Peyer's patch (tissue), 4 donors: ENCODE measurements around the gene SAP130. TPM values are rescaled to one million over a fixed set of nuclear protein-coding genes. Genes with fewer than 3 reads are reported as not detected.
A peak's percentile ranks its signal among the peaks of the same experiment; 100 is the strongest.

ENCODE experiments used
- DNase-seq, 3 donors: peaks; one replicate each; pipeline ENCODE4 v3.0.0-alpha.2; 2017 to 2019
- H3K27ac ChIP-seq, 4 donors: fragments of 200-600 bp; sonication (generic); one replicate each; pipeline ENCODE4 v1.5.1; 2016 to 2019
- H3K27me3 ChIP-seq, 2 donors: fragments of 200-600 bp; sonication (generic); one replicate each; pipeline ENCODE4 v1.5.1; 2019
- H3K36me3 ChIP-seq, 3 donors: fragments of 200-600 bp; sonication (generic); one replicate each; pipeline ENCODE4 v1.5.1; 2016 to 2019
- H3K4me1 ChIP-seq, 4 donors: fragments of 200-600 bp; sonication (generic); one replicate each; pipeline ENCODE4 v1.5.1; 2016 to 2019
- H3K4me3 ChIP-seq, 4 donors: fragments of 200-600 bp; sonication (generic); 1 replicate in 3 of 4; 2 replicates in 1 of 4; pipeline ENCODE4 v1.5.1; 2016 to 2019; ENCODE audit warnings: mild to moderate bottlenecking in 1 of 4
- H3K9me3 ChIP-seq, 4 donors: fragments of 200-600 bp; sonication (generic); one replicate each; pipeline ENCODE4 v1.5.1; 2016 to 2019; ENCODE audit warnings: mild to moderate bottlenecking in 1 of 4
- CTCF ChIP-seq, 6 experiments: fragments of 450-650 bp in 4 of 6; fragments of 200-600 bp in 2 of 6; sonication (generic) in 1 of 6; IDR thresholded peaks; one replicate each; pipeline ENCODE4 v1.5.1; 2017 to 2019; ENCODE audit warnings: antibody characterized with exemption in 6 of 6, mild to moderate bottlenecking in 3 of 6, moderate library complexity in 1 of 6
- POLR2A ChIP-seq, 2 donors: fragments of 450-650 bp; IDR thresholded peaks; one replicate each; pipeline ENCODE4 v1.5.1; 2017; ENCODE audit warnings: antibody characterized with exemption in 2 of 2, mild to moderate bottlenecking in 2 of 2, moderate library complexity in 2 of 2
- total RNA-seq, 4 donors: library from RNA; depleted of rRNA; stranded (reverse); fragments of >200 nt; gene quantifications; one replicate each; pipeline ENCODE4 v1.1.0, GENCODE V29; 2016

SAP130 gene
- total RNA-seq, 4 donors from 2014 or later, result 9.3 to 20.4 (median 15.6) TPM

- no peak for DNase-seq
- H3K4me3 ChIP-seq, result peak overlapping the region; percentile 84 to 99 (median 92)
Observed at GRCh38 chr2:128026448-128027277, 1.2 kb downstream of the SAP130 start.

GRCh38 chr2:128024816-128025215 is 3.0 kb downstream of the SAP130 start:
- Histone ChIP-seq H3K9me3 (no peaks in the 10 kb centered on the region), H3K27me3 (no peaks in the 10 kb centered on the region), H3K27ac (no peak overlapping the region), H3K4me1 (peaks cover 0 to 16% (median 5%) of the 10 kb centered on the region in 4 donors), H3K36me3 (peaks cover 0 to 4% (median 0%) of the 10 kb centered on the region in 3 donors), H3K4me3 (no peak overlapping the region)
- TF ChIP-seq CTCF (IDR thresholded peaks at IDR 0.05), result no peak
- TF ChIP-seq POLR2A (IDR thresholded peaks at IDR 0.05), result no peak
- DNase-seq, result no peak

More at GRCh38 chr2:128026448-128027277, 1.2 kb downstream of the SAP130 start:
- H3K27ac ChIP-seq, result peak overlapping the region; percentile 96 to 98 (median 97)
- TF ChIP-seq POLR2A (IDR thresholded peaks at IDR 0.05) (peak in 1 of 2 donors; percentile 12), CTCF (IDR thresholded peaks at IDR 0.05) (peak in 1 of 6 experiments; percentile 2)
- H3K27me3 ChIP-seq, result no peaks in the 10 kb centered on the region
- H3K4me1 ChIP-seq, result peaks cover 0 to 16% (median 5%) of the 10 kb centered on the region in 4 donors
- H3K9me3 ChIP-seq, result no peaks in the 10 kb centered on the region
- H3K36me3 ChIP-seq, result peaks cover 0 to 4% (median 0%) of the 10 kb centered on the region in 3 donors

- Histone ChIP-seq H3K4me3 (no peak overlapping the region), H3K36me3 (peaks cover 0 to 61% (median 0%) of the 10 kb centered on the region in 3 donors), H3K9me3 (no peaks in the 10 kb centered on the region), H3K27me3 (no peaks in the 10 kb centered on the region), H3K4me1 (no peaks in the 10 kb centered on the region), H3K27ac (no peak overlapping the region)
- no peak for DNase-seq
- no peak for TF ChIP-seq POLR2A (IDR thresholded peaks at IDR 0.05)
Observed at GRCh38 chr2:128017561-128017960, 10.3 kb downstream of the SAP130 start.

- H3K27ac ChIP-seq, result no peak overlapping the region
- H3K4me1 ChIP-seq, result no peaks in the 10 kb centered on the region
- TF ChIP-seq POLR2A (IDR thresholded peaks at IDR 0.05), result no peak
- TF ChIP-seq CTCF (IDR thresholded peaks at IDR 0.05), result no peak
Observed at GRCh38 chr2:128016620-128017019, 11.2 kb downstream of the SAP130 start.

GRCh38 chr2:128012698-128013097 is 15.2 kb downstream of the SAP130 start:
- Histone ChIP-seq H3K9me3 (no peaks in the 10 kb centered on the region), H3K27ac (no peak overlapping the region), H3K36me3 (peaks cover 0 to 100% (median 0%) of the 10 kb centered on the region in 3 donors), H3K4me3 (no peak overlapping the region), H3K4me1 (no peaks in the 10 kb centered on the region), H3K27me3 (no peaks in the 10 kb centered on the region)
- no peak for DNase-seq
- TF ChIP-seq CTCF (IDR thresholded peaks at IDR 0.05) (no peak), POLR2A (IDR thresholded peaks at IDR 0.05) (no peak)

More at GRCh38 chr2:128016620-128017019, 11.2 kb downstream of the SAP130 start:
- H3K27me3 ChIP-seq, result no peaks in the 10 kb centered on the region
- no peaks in the 10 kb centered on the region for H3K9me3 ChIP-seq
- H3K36me3 ChIP-seq, result peaks cover 0 to 69% (median 0%) of the 10 kb centered on the region in 3 donors
- no peak for DNase-seq
- H3K4me3 ChIP-seq, result no peak overlapping the region

- Histone ChIP-seq H3K36me3 (peaks cover 0 to 93% (median 0%) of the 10 kb centered on the region in 3 donors), H3K4me1 (no peaks in the 10 kb centered on the region), H3K4me3 (no peak overlapping the region), H3K27me3 (no peaks in the 10 kb centered on the region), H3K9me3 (no peaks in the 10 kb centered on the region), H3K27ac (no peak overlapping the region)
- TF ChIP-seq CTCF (IDR thresholded peaks at IDR 0.05) (no peak), POLR2A (IDR thresholded peaks at IDR 0.05) (no peak)
- no peak for DNase-seq
Observed at GRCh38 chr2:128008074-128008672, 19.7 kb downstream of the SAP130 start.
